ENCODE data around the gene PLEKHG3.

DNA sequence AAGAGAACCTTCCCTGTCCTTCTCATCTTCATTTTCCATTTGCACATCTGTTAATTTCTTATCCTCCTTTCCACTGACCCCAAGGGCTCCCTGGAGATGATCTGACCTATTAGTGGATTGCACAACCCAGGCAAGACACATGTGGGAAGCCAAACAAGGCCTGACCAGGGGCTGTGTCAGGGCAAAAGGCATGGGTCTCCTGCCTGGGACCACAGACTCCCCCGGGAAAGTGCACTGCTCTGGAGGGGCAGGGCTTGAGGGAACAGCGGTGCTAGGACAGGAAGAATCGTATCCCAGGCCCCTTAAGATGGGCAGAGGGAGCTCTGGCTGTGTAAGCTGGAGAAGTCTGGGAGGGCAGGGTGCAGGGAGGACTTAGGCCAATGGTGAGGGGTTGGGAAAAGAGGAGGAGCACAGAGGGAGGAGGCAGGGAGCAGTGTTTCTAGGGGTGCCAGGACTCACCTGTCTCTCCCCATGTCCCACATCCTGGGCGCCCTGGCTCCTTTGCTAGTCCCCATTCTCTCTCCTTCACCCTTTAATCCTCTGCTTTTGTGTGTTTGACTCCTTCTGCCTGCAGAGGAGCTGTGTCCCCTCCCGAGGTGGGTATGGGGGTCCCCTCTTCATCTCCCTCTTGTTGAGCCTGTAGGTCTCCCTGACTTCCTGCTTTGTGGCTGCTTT, 25.3 kb downstream of the PLEKHG3 start:
- TF ChIP-seq SUZ12 (IDR thresholded peaks at IDR 0.05; ENCODE audit: extremely low read depth, insufficient read depth, insufficient read length) (no peak), YY1 (IDR thresholded peaks at IDR 0.05; ENCODE audit: insufficient read depth, insufficient read length) (no peak)
